DMS153 (cell line): ENCODE data around the gene TAS1R2.
"Not testable (repeated sequence)": the region's sequence is repeated elsewhere in the genome, so short reads cannot be mapped to it uniquely, and the experiment has no call there.

Experiments
- DNase-seq: peaks from one replicate; lab custom pipeline; 2025; lab: John Stamatoyannopoulos, UW

The TAS1R2 gene

DNA sequence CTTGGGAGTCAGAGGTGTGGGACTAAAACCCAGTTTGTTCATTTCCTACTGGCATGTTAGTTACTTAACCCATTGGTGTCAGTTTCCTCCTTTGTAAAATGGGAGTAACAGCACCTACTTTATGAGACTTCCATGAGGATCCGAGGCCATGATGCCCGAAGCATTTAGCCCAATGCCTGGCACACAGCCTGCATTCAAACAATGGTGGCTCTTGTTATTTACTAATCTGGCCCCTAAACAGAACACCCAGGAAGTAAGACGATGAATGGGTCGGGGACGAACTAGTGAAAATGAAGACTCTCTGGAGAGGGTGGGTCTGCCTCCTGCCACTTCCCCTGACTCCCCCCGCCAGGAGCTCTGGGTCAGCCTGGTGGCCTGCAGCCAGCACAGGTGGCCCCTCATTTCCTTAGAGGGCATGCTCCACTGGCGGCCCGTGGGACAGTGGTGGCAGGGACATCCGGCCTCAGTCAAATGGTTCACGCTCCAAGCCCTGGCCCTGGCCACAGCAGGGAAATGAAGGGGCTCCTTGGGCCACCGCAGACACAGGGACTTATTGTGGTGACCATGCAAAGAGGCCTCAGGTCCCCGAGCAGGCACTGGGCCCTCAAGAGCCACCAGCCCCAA is 9.5 kb upstream of the TAS1R2 start:
- DNase-seq, result no peak

DNA sequence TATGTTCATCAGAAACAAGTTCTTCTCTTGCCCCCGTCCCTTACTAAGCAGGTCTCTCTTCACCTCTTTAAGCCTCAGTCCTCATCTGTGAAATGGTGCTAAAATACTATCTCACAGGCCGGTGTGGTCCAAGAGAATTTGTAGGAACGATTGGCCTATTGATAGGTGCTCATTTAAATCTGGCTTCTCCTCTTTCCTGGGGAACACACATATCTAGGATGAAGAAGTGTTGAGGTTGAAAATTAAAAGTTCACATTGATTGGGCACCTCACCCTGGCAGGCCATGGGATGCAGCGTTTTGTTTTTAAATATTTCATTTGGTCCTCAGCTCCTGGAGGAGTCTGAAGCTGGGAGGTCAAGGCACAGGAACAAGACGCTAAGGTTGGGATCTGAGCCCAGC is 8.9 kb upstream of the TAS1R2 start:
- DNase-seq, result no peak

DNA sequence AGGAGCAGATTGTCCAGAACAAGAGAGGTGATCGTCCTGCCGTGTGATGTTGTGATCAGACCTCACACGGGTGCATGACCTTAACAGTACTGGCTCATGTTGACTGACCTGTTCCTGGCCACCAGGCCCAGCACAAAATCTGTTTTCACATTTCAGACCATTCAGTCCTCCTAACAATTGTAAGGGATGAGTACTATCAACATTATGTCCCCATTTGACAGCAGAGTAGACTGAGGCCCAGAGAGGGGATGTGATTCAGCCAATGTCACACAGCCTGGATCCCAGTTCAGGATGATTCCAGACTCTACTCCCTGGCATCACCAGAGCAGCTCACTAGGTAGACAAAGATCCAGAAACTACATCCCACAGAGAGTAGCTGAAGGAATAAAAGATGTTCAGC is 7.4 kb upstream of the TAS1R2 start:
- no peak for DNase-seq

GRCh38 chr1:18866314-18866713 is 6.9 kb upstream of the TAS1R2 start:
- no peak for DNase-seq

DNA sequence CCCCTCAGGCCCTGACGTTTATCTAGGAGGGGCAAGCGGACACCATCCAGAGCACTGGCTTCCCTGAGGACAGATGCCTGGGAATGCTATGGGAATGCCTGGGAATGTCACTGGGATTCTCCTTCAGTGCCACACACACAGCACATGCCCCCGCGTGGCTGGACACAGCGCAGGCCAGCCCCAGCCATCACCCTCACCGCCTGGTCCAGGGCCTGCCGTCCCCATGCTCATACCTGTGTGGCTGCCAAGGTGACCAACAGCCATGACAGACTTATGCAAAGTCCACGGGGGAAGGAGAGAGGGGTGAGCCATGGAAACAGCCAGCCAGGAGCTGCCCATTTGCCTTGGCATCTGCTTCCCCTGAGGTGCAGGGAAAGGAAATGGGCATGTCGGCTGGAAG is 5.7 kb upstream of the TAS1R2 start:
- DNase-seq, result no peak

GRCh38 chr1:18861590-18861989 is 2.1 kb upstream of the TAS1R2 start:
- no peak for DNase-seq

GRCh38 chr1:18861082-18861481 is 1.6 kb upstream of the TAS1R2 start:
- DNase-seq, result no peak

DNA sequence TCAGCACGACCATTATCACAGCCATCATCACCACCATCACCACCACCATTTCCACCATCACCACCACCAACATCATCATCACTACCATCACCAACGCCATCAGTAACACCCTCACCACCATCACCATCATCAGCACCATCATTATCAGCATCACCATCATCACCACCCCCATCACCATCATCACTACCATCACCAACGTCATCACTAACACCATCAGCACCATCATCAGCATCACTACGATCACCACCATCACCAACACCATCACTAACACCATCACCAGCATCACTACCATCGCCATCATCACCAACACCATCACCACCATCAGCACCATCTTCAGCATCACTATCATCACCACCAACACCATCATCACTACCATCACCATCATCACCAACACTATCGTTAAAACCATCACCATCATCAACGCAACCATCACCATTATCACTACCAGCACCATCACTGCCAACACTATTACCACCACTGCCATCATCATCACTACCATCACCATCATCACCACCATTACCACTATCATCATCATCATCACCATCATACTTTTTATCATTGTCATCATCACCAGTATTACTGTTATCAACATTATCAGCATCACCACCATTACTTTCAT is 1.3 kb downstream of the TAS1R2 start:
- DNase-seq, result no peak

DNA sequence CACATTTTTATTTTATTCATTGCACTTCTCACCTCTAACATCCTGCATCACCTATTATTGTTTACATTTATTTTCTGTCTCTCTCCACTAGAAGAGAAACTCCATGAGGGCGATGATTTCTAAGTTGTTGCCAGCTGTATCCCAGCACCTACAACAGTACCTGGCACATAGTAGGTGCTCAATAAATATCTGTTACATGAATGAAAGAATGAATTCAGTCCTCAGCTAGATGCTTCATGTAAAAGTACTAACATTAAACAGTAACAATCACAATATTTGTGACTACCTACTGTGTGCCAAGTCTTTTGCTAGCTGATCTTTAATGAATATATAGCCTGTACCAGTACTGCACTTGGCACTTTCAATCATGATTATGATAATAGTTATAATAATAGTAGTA is 3.0 kb downstream of the TAS1R2 start:
- DNase-seq, result no peak

- no peak for DNase-seq
Measured at GRCh38 chr1:18855573-18855972, 3.9 kb downstream of the TAS1R2 start.

DNA sequence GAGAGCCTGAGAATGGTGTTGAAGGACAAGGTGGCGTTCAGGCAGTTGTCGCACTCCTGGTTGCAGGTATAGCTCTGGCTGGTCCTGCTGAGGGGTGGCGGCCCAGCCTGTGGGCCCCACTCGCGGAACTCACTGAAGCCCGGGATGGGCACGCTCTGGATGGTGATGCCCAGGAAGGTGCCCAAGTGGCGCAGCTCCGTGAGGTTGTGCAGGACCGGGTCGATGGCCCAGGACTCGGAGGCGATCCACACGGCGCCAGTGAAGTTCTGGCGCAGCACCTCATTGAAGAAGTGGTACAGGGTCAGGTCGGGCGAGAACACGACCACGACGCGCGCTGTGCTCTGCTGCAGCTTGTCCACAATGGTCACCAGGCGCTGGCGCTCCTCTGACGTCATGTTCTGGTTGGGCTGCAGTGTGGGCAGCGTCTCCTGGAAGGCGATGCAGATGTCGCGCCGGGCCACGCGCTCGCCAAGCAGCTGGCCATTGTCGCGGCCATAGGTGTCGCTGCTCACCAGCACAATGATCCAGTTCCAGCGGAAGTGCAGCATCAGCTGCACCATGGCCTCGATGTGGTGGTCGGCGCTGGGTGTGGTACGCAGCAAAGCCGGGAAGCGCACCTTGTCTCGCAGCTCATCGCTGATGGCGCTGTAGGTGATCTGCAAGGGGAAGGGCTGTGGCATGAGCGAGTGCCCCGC is 5.0 kb downstream of the TAS1R2 start:
- DNase-seq, result no peak

GRCh38 chr1:18852501-18852900 is 7.0 kb downstream of the TAS1R2 start:
- no peak for DNase-seq

DNA sequence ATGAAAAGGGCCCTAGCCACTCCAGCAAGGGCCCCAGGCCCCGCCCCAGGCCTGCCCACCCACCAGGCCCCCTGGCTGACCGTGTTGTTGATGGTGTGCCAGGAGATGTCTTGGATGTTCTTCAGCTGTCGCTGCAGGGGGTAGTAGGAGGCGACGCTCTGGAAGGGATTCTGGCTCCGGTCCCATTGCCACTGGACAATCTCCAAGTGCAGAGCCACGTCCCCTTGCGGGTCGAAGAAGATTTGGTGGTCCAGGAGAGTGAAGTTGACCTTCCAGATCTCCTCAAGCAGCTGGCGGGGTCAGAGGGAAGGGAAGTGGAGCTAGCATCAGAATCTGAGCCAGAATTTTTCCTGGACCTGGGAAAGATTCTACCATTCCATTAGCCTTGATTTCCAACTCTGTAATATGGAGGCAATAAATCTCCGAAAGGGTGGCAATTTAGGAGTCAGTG is 10.2 kb downstream of the TAS1R2 start:
- DNase-seq, result no peak

- not testable (repeated sequence) for DNase-seq
Measured at GRCh38 chr1:18847723-18848122, 11.7 kb downstream of the TAS1R2 start.

GRCh38 chr1:18840145-18840544 is 19.3 kb downstream of the TAS1R2 start:
- DNase-seq, result no peak

DNA sequence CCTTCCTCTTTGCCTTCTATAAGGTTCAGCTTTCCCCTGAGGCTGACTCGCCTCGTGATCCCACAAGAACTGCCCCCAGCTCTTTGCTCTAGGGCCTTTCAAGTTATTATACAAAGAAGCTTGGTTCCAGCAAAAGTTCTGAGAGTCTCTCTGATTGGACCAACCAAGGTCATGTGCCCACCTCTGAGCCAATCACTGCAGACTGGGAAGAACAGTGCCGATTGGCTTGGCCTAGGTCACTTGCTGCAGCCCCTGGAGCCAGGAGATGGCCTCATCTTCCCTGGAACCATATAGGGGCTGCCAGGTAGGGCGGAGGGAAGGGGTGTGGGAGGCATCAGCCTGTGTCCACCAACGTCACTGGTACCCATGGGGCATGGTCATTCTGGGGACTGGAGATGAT is 22.8 kb downstream of the TAS1R2 start:
- DNase-seq, result no peak

DNA sequence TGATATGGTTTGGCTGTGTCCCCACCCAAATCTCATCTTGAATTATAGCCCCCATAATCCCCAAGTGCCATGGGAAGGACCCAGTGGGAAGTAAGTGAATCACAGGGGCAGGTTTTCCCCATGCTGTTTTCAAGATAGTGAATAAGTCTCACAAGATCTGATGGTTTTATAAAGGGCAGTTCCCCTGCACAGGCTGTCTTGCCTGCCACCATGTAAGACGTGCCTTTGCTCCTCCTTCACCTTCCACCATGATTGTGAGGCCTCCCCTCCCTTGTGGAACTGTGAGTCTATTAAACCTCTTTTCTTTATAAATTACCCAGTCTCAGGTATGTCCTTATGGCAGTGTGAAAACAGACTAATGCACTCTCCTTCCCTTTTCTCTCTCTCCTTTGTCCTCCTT is 27.1 kb downstream of the TAS1R2 start:
- DNase-seq, result not testable (repeated sequence)

- no peak for DNase-seq
Measured at GRCh38 chr1:18831656-18832055, 27.8 kb downstream of the TAS1R2 start.

DNA sequence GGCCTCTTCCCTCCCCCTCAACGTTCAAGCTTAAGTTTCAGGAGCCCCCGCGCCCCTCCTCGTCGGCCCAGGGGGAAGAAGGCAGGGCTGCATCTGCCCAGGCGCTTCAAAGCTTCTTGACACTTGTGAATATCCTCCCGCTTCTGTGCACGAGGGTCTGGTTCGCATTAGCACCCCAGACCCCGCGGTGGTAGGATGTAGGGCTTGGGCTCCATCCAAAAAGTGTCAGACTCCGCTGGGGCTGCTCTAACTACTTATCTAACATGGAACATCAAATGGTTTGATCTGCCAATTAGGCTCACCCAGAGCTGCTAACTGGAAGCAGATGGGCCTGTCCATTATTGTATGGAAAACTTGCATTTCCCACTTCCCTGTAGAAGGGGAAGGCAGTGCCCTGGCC is 28.9 kb downstream of the TAS1R2 start:
- DNase-seq, result no peak

- no peak for DNase-seq
Measured at GRCh38 chr1:18829671-18830070, 29.8 kb downstream of the TAS1R2 start.

DNA sequence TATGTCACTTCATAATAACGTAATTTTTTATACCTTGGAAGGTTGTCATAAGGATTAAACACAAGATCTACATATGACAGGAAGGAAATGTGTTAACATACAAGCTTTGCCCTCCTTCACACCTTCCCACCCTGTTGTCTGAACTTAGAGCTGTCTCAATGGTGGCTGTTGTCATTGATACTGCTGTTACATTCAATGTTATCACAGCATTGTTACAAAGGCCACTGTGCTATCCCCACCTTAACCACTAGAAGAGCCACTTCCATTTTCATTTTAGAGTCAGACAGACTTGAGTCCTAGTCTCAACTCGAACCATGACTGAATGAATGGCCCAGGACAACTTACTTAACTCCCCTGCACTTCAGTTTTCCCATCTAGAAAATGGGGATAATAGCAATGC is 31.2 kb downstream of the TAS1R2 start:
- DNase-seq, result no peak

- no peak for DNase-seq
Measured at GRCh38 chr1:18823438-18823837, 36.0 kb downstream of the TAS1R2 start.

- DNase-seq, result peak; percentile 23
Measured at GRCh38 chr1:18820791-18821641, 38.4 kb downstream of the TAS1R2 start.
